ENCODE results near the gene F2.

- TF ChIP-seq CTCF (IDR thresholded peaks at IDR 0.05; ENCODE audit: low read depth, low read length, missing input control) (no peak), HNF4G (IDR thresholded peaks at IDR 0.05) (no peak), RAD21 (IDR thresholded peaks at IDR 0.05) (no peak), YY1 (IDR thresholded peaks at IDR 0.05) (no peak), REST (IDR thresholded peaks at IDR 0.05) (no peak), JUND (IDR thresholded peaks at IDR 0.05) (no peak), MAX (IDR thresholded peaks at IDR 0.05) (no peak), ATF3 (IDR thresholded peaks at IDR 0.05) (no peak), EGR1 (IDR thresholded peaks at IDR 0.05; ENCODE audit: low read depth in 2 of 2) (no peak), GABPA (IDR thresholded peaks at IDR 0.05 in 1 of 2, conservative IDR thresholded peaks at IDR 0.05 in 1 of 2) (no peak), RXRA (IDR thresholded peaks at IDR 0.05) (no peak), ZBTB33 (IDR thresholded peaks at IDR 0.05) (no peak)
Observed at GRCh38 chr11:46760429-46761128, 41.6 kb downstream of the F2 start.

All from liver (tissue), 3 donors.